RWPE1 (cell line): ENCODE data around the gene NR6A1.

Experiments
- CTCF ChIA-PET: fragments of 350-600 bp; sonication (Branson Sonifier 250); formaldehyde crosslinking; extraction: SDS; loops from one replicate; lab custom pipeline; 2021; lab: Yijun Ruan, JAX
- POLR2A ChIA-PET: fragments of 400-600 bp; formaldehyde crosslinking; extraction: SDS; loops from one replicate; lab custom pipeline; 2020; ENCODE audit warnings: antibody characterized with exemption; ENCODE audit not compliant: low non-redundant PET; lab: Yijun Ruan, JAX
- DNase-seq: peaks from one replicate; pipeline ENCODE4 v3.0.0; 2012; ENCODE audit warnings: low spot score
- H3K27ac ChIP-seq: fragments of 450-650 bp; 2 replicates; pipeline ENCODE4 v1.5.1; 2017
- CTCF ChIP-seq: fragments of 450-650 bp; conservative IDR thresholded peaks from 2 replicates; pipeline ENCODE4 v1.5.1; 2017; ENCODE audit warnings: low read depth, mild to moderate bottlenecking

The NR6A1 gene

GRCh38 chr9:124474151-124474550 is 297.0 kb downstream of the NR6A1 start:
- TF ChIP-seq CTCF: no peak
- H3K27ac ChIP-seq: no peak overlapping the region
- CTCF ChIA-PET: interaction anchor here (0.5 to 0.7 kb wide), 3 partner anchors 22 to 64 kb away, joined by 3 to 7 read pairs (median 3); no protein-coding TSS in a partner anchor
- no peak for DNase-seq
- POLR2A ChIA-PET: no interaction called here

- no peak overlapping the region for H3K27ac ChIP-seq
- DNase-seq: no peak
- TF ChIP-seq CTCF: no peak
- CTCF ChIA-PET: no interaction called here
- POLR2A ChIA-PET: no interaction called here
Observed at GRCh38 chr9:124473310-124473709, 297.8 kb downstream of the NR6A1 start.

GRCh38 chr9:124472770-124473169 is 298.3 kb downstream of the NR6A1 start:
- POLR2A ChIA-PET: no interaction called here
- no peak for DNase-seq
- no peak for TF ChIP-seq CTCF
- H3K27ac ChIP-seq: no peak overlapping the region
- CTCF ChIA-PET: no interaction called here

- POLR2A ChIA-PET: no interaction called here
- H3K27ac ChIP-seq: no peak overlapping the region
- CTCF ChIA-PET: interaction anchor here (0.6 kb wide), 1 partner anchor 771 kb away, joined by 5 read pairs; no protein-coding TSS in a partner anchor
- TF ChIP-seq CTCF: no peak
- DNase-seq: no peak
Observed at GRCh38 chr9:124471761-124472160, 299.4 kb downstream of the NR6A1 start.

- no peak overlapping the region for H3K27ac ChIP-seq
- POLR2A ChIA-PET: no interaction called here
- DNase-seq: no peak
- no peak for TF ChIP-seq CTCF
- CTCF ChIA-PET: no interaction called here
Observed at GRCh38 chr9:124470726-124471125, 300.4 kb downstream of the NR6A1 start.

GRCh38 chr9:124470306-124470705 is 300.8 kb downstream of the NR6A1 start:
- POLR2A ChIA-PET: no interaction called here
- CTCF ChIA-PET: no interaction called here
- DNase-seq: no peak
- no peak for TF ChIP-seq CTCF
- H3K27ac ChIP-seq: no peak overlapping the region
